Natural killer cell (primary cell): Measurements from ENCODE around the gene CMC4. TPM values are rescaled to one million over a fixed set of nuclear protein-coding genes. Genes with fewer than 3 reads are reported as not detected.

ENCODE experiments used
- ATAC-seq, 3 donors: fragments of 150-1000 bp in 2 of 3; fragments of 200-7000 bp in 1 of 3; cut with Tn5 transposase; 1 replicate in 1 of 3; 2 replicates in 2 of 3; pipeline ENCODE4 v1.10.0; 2021; ENCODE audit warnings: mild to moderate bottlenecking in 2 of 3, moderate library complexity in 2 of 3
- DNase-seq, 2 donors: peaks; one replicate each; pipeline versions ENCODE4 v3.0.0 to v3.0.0-alpha.2; 2013 to 2021; ENCODE audit warnings: mixed read lengths in 1 of 2
- H3K27ac ChIP-seq: one replicate; pipeline ENCODE4 v1.5.1; 2013; ENCODE audit warnings: mild to moderate bottlenecking, low read length
- H3K27me3 ChIP-seq: one replicate; pipeline ENCODE4 v1.6.1; 2013; ENCODE audit warnings: low read length; ENCODE audit not compliant: control insufficient read depth, insufficient read depth
- H3K36me3 ChIP-seq: one replicate; pipeline ENCODE4 v1.6.1; 2013; ENCODE audit warnings: low read length; ENCODE audit not compliant: control insufficient read depth, insufficient read depth
- H3K4me1 ChIP-seq: one replicate; pipeline ENCODE4 v1.6.1; 2013; ENCODE audit warnings: low read length; ENCODE audit not compliant: control insufficient read depth, insufficient read depth
- H3K4me3 ChIP-seq: one replicate; pipeline ENCODE4 v1.5.1; 2013; ENCODE audit warnings: low read length
- H3K9me3 ChIP-seq: one replicate; pipeline ENCODE4 v1.6.1; 2013; ENCODE audit warnings: low read length; ENCODE audit not compliant: control insufficient read depth, insufficient read depth
- H3K27ac Mint-ChIP-seq, 2 donors: one replicate each; pipeline ENCODE4 v1.8.0; 2022; ENCODE audit warnings: mild to moderate bottlenecking in 2 of 2, mixed read lengths in 2 of 2, moderate library complexity in 1 of 2
- H3K27me3 Mint-ChIP-seq, 2 donors: one replicate each; pipeline ENCODE4 v1.8.0; 2022; ENCODE audit warnings: low read depth in 2 of 2, mixed read lengths in 2 of 2
- H3K36me3 Mint-ChIP-seq: one replicate; pipeline ENCODE4 v1.8.0; 2022; ENCODE audit warnings: mixed read lengths
- H3K4me1 Mint-ChIP-seq, 2 donors: one replicate each; pipeline ENCODE4 v1.8.0; 2022; ENCODE audit warnings: mixed read lengths in 2 of 2
- H3K4me3 Mint-ChIP-seq: one replicate; pipeline ENCODE4 v1.8.0; 2022; ENCODE audit warnings: mild to moderate bottlenecking, moderate library complexity, mixed read lengths
- H3K9me3 Mint-ChIP-seq, 2 donors: one replicate each; pipeline ENCODE4 v1.8.0; 2022; ENCODE audit warnings: mixed read lengths in 2 of 2
- CTCF ChIP-seq: fragments of 200-600 bp; IDR thresholded peaks from one replicate; pipeline ENCODE4 v1.8.0; 2022; ENCODE audit warnings: antibody characterized with exemption
- WGBS: methylation state at CpG from one replicate; pipeline ENCODE4 v1.1.7; 2013; ENCODE audit warnings: missing lambda C conversion rate; ENCODE audit not compliant: insufficient coverage; 5-methylcytosine and 5-hydroxymethylcytosine counted together
- intact Hi-C: fragments of 100-400 bp; cut with micrococcal nuclease; formaldehyde crosslinking; loops from one replicate; pipeline ENCODE4 v1.14.2; 2022
- total RNA-seq, 4 donors: library from RNA; stranded (reverse); fragments of 120-200 nt in 1 of 4; gene quantifications; one replicate each; pipeline versions ENCODE4 v1.2.3 to v1.2.4, GENCODE V29; 2013 to 2022

The CMC4 gene
- total RNA-seq, 3 donors from 2014 or later (not counting 1 experiment from before 2014, with no cell fraction given) = 2.7 to 9.2 (median 5.2) TPM

- DNase-seq = peak in 1 of 2 donors; percentile 7
- H3K4me1 ChIP-seq = no peaks in the 10 kb centered on the region
- no peaks in the 10 kb centered on the region for H3K36me3 ChIP-seq
- ATAC-seq = no peak
- peak overlapping the region; percentile 100 for H3K27ac ChIP-seq
- Mint-ChIP-seq H3K4me1 (peaks cover 5 to 6% of the 10 kb centered on the region in 2 donors), H3K9me3 (no peaks in the 10 kb centered on the region), H3K4me3 (no peak overlapping the region), H3K36me3 (no peaks in the 10 kb centered on the region), H3K27ac (peak overlapping the region; percentile 87 to 95), H3K27me3 (no peaks in the 10 kb centered on the region)
- 32% methylated on average over 2 of the region's 3 CpGs for WGBS
- no peak overlapping the region for H3K4me3 ChIP-seq
- H3K9me3 ChIP-seq = no peaks in the 10 kb centered on the region
- intact Hi-C loops = no loop called here
- H3K27me3 ChIP-seq = no peaks in the 10 kb centered on the region
- no peak for TF ChIP-seq CTCF
Observed at GRCh38 chrX:155028129-155028528, 42.8 kb downstream of the CMC4 start.

- intact Hi-C loops = loop anchor here (2.0 kb wide), 1 partner anchor 43 kb away; the partner anchor contains the start of genes BRCC3, CMC4 and MTCP1
- Mint-ChIP-seq H3K9me3 (no peaks in the 10 kb centered on the region), H3K36me3 (no peaks in the 10 kb centered on the region), H3K27me3 (no peaks in the 10 kb centered on the region), H3K4me1 (peaks cover 5 to 6% of the 10 kb centered on the region in 2 donors), H3K27ac (peak overlapping the region; percentile 87 to 95), H3K4me3 (peak overlapping the region; percentile 91)
- no peaks in the 10 kb centered on the region for H3K27me3 ChIP-seq
- peak overlapping the region; percentile 100 for H3K27ac ChIP-seq
- ATAC-seq = peak in 1 of 3 donors; percentile 13
- DNase-seq = peak in 1 of 2 donors; percentile 50
- 6% methylated on average over 6 of the region's 14 CpGs for WGBS
- H3K4me3 ChIP-seq = peak overlapping the region; percentile 92
- H3K36me3 ChIP-seq = no peaks in the 10 kb centered on the region
- no peaks in the 10 kb centered on the region for H3K4me1 ChIP-seq
- no peaks in the 10 kb centered on the region for H3K9me3 ChIP-seq
- no peak for TF ChIP-seq CTCF
Observed at GRCh38 chrX:155027509-155028066, 43.3 kb downstream of the CMC4 start.

- H3K27me3 Mint-ChIP-seq = peaks cover 0 to 7% of the 10 kb centered on the region in 2 donors
- Histone ChIP-seq H3K9me3 (no peaks in the 10 kb centered on the region), H3K27ac (peak within 1 kb of the TSS; percentile 100), H3K36me3 (no peaks in the 10 kb centered on the region), H3K4me3 (peak within 1 kb of the TSS; percentile 92), H3K4me1 (no peaks in the 10 kb centered on the region), H3K27me3 (no peaks in the 10 kb centered on the region)
- no peaks in the 10 kb centered on the region for H3K36me3 Mint-ChIP-seq
- WGBS = 0% methylated on average over 74 of the region's 82 CpGs
- no peak for TF ChIP-seq CTCF
- intact Hi-C loops = loop anchor here (1.0 to 2.0 kb wide), 2 partner anchors 30 to 44 kb away; partner anchors contain the start of genes BRCC3, CMC4 and MTCP1
- no peaks in the 10 kb centered on the region for H3K9me3 Mint-ChIP-seq
- ATAC-seq (peak; percentile 84 to 93 (median 85)), DNase-seq (peak; percentile 86 to 96)
- peak within 1 kb of the TSS; percentile 91 for H3K4me3 Mint-ChIP-seq
- peaks cover 5 to 6% of the 10 kb centered on the region in 2 donors for H3K4me1 Mint-ChIP-seq
- H3K27ac Mint-ChIP-seq = peak within 1 kb of the TSS; percentile 87 to 95
Observed at GRCh38 chrX:155026727-155027508, 44.0 kb downstream of the CMC4 start, which contains the start of gene FUNDC2. Gene FUNDC2 (plus strand): TSS chrX:155026844. CDS start chrX:155026939, 95 bp downstream.
